ENCODE measurements around the gene RILPL1. TPM values are rescaled to one million over a fixed set of nuclear protein-coding genes. Genes with fewer than 3 reads are reported as not detected.
"Not testable (repeated sequence)": the region's sequence is repeated elsewhere in the genome, so short reads cannot be mapped to it uniquely, and the experiment has no call there.

The RILPL1 gene
- total RNA-seq, 6 experiments from 2014 or later, result 3.2 to 7.5 (median 5.3) TPM

GRCh38 chr12:123498126-123498825, 35.2 kb downstream of the RILPL1 start:
- DNase-seq, result no peak
- no peak for ATAC-seq
- no peaks in the 10 kb centered on the region for H3K36me3 ChIP-seq
- H3K4me3 ChIP-seq, result no peak overlapping the region
- WGBS (ENCODE audit: insufficient coverage, low coverage, low lambda C conversion rate, missing lambda C conversion rate), result 90% methylated on average over 11 of the region's 13 CpGs
- H3K9me3 ChIP-seq, result no peaks in the 10 kb centered on the region
- H3K27ac ChIP-seq, result no peak overlapping the region
- intact Hi-C loops (cut with DNase I), result no loop called here
- TF ChIP-seq CTCF (IDR thresholded peaks at IDR 0.05), result no peak
- no peak for TF ChIP-seq POLR2A (IDR thresholded peaks at IDR 0.05)
- H3K4me1 ChIP-seq, result no peaks in the 10 kb centered on the region
- H3K27me3 ChIP-seq, result no peaks in the 10 kb centered on the region

- 100% methylated on average over 1 of the region's 7 CpGs for whole genome bisulfite sequencing (ENCODE audit: insufficient coverage, low coverage, low lambda C conversion rate, missing lambda C conversion rate)
- Histone ChIP-seq H3K9me3 (no peaks in the 10 kb centered on the region), H3K4me3 (no peak overlapping the region), H3K27me3 (no peaks in the 10 kb centered on the region), H3K36me3 (no peaks in the 10 kb centered on the region), H3K27ac (no peak overlapping the region), H3K4me1 (no peaks in the 10 kb centered on the region)
- DNase-seq, result no peak
- intact Hi-C loops (cut with DNase I), result no loop called here
- TF ChIP-seq CTCF (IDR thresholded peaks at IDR 0.05), result no peak
- no peak for TF ChIP-seq POLR2A (IDR thresholded peaks at IDR 0.05)
- ATAC-seq, result no peak
These were observed 36.5 kb downstream of the RILPL1 start for GRCh38 chr12:123497065-123497464.

- Histone ChIP-seq H3K4me3 (no peak overlapping the region), H3K36me3 (no peaks in the 10 kb centered on the region), H3K9me3 (no peaks in the 10 kb centered on the region), H3K27ac (no peak overlapping the region), H3K4me1 (no peaks in the 10 kb centered on the region), H3K27me3 (no peaks in the 10 kb centered on the region)
- intact Hi-C loops (cut with DNase I), result no loop called here
- TF ChIP-seq CTCF (IDR thresholded peaks at IDR 0.05), result no peak
- no peak for TF ChIP-seq POLR2A (IDR thresholded peaks at IDR 0.05)
- WGBS (ENCODE audit: insufficient coverage, low coverage, low lambda C conversion rate, missing lambda C conversion rate), result 100% methylated on average over 2 of the region's 18 CpGs
- DNase-seq (no peak), ATAC-seq (no peak)
These were observed 39.2 kb downstream of the RILPL1 start for GRCh38 chr12:123494124-123494851.

- intact Hi-C loops (cut with DNase I); H3K36me3 ChIP-seq; H3K4me1 ChIP-seq; H3K4me3 ChIP-seq; DNase-seq; H3K27me3 ChIP-seq; H3K9me3 ChIP-seq; H3K27ac ChIP-seq: not testable (repeated sequence)
- 91% methylated on average over 5 of the region's 7 CpGs for WGBS (ENCODE audit: insufficient coverage, low coverage, low lambda C conversion rate, missing lambda C conversion rate)
- peak in 1 of 4 donors; percentile 18 for ATAC-seq
These were observed 41.0 kb downstream of the RILPL1 start for GRCh38 chr12:123492339-123493039.

- intact Hi-C loops (cut with DNase I), result no loop called here
- H3K4me1 ChIP-seq, result no peaks in the 10 kb centered on the region
- H3K36me3 ChIP-seq, result no peaks in the 10 kb centered on the region
- H3K27me3 ChIP-seq, result no peaks in the 10 kb centered on the region
- DNase-seq (no peak), ATAC-seq (no peak)
- WGBS (ENCODE audit: insufficient coverage, low coverage, low lambda C conversion rate, missing lambda C conversion rate), result 87% methylated on average over 11 of the region's 13 CpGs
- TF ChIP-seq POLR2A (IDR thresholded peaks at IDR 0.05) (no peak), CTCF (IDR thresholded peaks at IDR 0.05) (no peak)
- H3K27ac ChIP-seq, result no peak overlapping the region
- H3K9me3 ChIP-seq, result no peaks in the 10 kb centered on the region
- no peak overlapping the region for H3K4me3 ChIP-seq
These were observed 42.0 kb downstream of the RILPL1 start for GRCh38 chr12:123491481-123491880.

Measured in right lobe of liver (tissue), 6 donors.